Heart left ventricle (tissue), 13 donors: Measurements from ENCODE around the gene ACE.

Source experiments
- POLR2A ChIP-seq, 2 donors: fragments of 450-650 bp; IDR thresholded peaks; one replicate each; pipeline ENCODE4 v1.6.1; 2017; ENCODE audit warnings: antibody characterized with exemption in 2 of 2, mild to moderate bottlenecking in 2 of 2, moderate library complexity in 2 of 2
- TF ChIP-seq, protein P1 (sequence below), 12 donors: fragments of 200-600 bp; sonication (generic) in 4 of 12; IDR thresholded peaks; one replicate each; pipeline versions ENCODE4 v1.5.0 to v1.8.0; 2018 to 2022; ENCODE audit warnings: antibody characterized with exemption in 12 of 12, mild to moderate bottlenecking in 5 of 12
- donor health status: ischemic (EF 13 %, LVEDD 7.1; RV severe dilation, severe dysfunction).
- donor health status: DM: no; HTN: yes; CAD: no.
- donor health status: DM: no; HTN: no; CAD: no.
- donor health status: ischemic (EF 25% LVEDD 6.9; RV normal size, moderate dysfunction).
- donor health status: ischemic (EF 25% LVEDD 5.7; RV mildly dilated, moderate dysfunction).
- donor health status: ischemic (EF 35%, LVEDD 5.7; RV mildly dilated, moderate dysfunction).
- donor health status: nonischemic (EF 11% LVEDD 7.7; RV severe dilation, severe dysfunction).
- donor health status: DM: yes; HTN: yes; CAD: no.
- donor health status: PGD.
- donor health status: ischemic (EF 29% LVEDD 5.4; RV normal size, mild dysfunction).
- donor health status: nonischemic (EF 23%, LVEDD 6.1; RV moderate dilation, normal function).

DNA sequence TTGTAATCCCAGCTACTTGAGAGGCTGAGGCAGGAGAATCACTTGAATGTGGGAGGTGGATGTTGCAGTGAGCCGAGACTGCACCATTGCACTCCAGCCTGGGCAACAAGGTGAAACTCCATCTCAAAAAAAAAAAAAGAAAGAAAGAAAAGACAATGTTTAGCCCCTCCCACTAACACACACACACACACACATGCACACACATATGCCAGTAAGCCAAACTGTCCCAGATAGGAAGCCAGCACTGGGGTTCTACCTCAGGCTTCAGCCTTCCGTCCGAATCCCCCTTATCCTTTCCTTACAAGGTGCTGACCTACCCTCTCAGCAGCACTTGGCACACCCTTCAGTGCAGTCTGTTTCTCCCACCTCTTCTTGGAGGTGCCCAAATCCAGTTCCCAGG, 37.6 kb downstream of the ACE start:
- TF ChIP-seq, protein P1, sequence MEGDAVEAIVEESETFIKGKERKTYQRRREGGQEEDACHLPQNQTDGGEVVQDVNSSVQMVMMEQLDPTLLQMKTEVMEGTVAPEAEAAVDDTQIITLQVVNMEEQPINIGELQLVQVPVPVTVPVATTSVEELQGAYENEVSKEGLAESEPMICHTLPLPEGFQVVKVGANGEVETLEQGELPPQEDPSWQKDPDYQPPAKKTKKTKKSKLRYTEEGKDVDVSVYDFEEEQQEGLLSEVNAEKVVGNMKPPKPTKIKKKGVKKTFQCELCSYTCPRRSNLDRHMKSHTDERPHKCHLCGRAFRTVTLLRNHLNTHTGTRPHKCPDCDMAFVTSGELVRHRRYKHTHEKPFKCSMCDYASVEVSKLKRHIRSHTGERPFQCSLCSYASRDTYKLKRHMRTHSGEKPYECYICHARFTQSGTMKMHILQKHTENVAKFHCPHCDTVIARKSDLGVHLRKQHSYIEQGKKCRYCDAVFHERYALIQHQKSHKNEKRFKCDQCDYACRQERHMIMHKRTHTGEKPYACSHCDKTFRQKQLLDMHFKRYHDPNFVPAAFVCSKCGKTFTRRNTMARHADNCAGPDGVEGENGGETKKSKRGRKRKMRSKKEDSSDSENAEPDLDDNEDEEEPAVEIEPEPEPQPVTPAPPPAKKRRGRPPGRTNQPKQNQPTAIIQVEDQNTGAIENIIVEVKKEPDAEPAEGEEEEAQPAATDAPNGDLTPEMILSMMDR (IDR thresholded peaks at IDR 0.05), result no peak
- no peak for TF ChIP-seq POLR2A (IDR thresholded peaks at IDR 0.05)
